GM18867 (cell line): Measurements from ENCODE around the gene CLASP1.

Experiments used
- ATAC-seq: cut with Tn5 transposase; IDR thresholded peaks from one replicate; pipeline ENCODE4 v1.9.1; 2021; ENCODE audit warnings: mild to moderate bottlenecking, moderate library complexity; ENCODE audit not compliant: unreplicated experiment

The CLASP1 gene

DNA sequence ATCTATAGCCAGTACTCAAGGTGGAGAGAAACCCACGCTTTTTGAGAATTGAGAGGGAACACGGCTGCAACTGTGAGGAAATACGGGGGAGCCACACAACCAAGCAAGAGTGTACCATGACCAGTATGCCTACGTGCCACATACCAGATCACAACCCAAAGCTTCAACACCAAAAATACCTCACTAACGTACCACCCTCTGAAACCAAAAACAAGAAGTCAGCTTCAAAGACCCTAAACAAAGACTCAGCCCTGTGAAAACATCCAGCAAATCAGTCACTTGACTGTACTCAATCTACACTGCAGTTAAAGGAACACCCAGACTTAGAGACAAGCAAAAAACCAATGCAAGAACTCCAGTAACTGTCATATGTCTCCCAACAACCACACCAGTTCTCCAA lies 101.6 kb downstream of the CLASP1 start:
- no peak for ATAC-seq

DNA sequence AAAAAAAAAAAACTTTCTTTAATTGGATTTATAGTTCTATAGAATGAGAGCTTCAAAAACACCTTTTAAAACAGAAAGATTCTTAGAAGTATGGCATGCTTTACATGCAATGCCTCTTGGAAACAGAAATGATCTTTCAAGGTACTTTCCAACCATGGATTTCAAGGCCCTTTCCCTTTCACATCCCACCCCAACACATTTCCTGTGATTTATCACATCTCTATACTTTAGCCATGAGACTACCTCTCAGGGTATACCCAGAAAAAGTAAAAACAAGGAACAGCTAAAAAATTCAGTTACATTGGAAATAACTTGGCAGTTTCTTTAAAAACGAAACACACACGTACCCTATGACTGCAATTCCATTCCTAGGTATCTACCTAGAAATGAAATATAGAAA lies 103.3 kb downstream of the CLASP1 start:
- no peak for ATAC-seq

DNA sequence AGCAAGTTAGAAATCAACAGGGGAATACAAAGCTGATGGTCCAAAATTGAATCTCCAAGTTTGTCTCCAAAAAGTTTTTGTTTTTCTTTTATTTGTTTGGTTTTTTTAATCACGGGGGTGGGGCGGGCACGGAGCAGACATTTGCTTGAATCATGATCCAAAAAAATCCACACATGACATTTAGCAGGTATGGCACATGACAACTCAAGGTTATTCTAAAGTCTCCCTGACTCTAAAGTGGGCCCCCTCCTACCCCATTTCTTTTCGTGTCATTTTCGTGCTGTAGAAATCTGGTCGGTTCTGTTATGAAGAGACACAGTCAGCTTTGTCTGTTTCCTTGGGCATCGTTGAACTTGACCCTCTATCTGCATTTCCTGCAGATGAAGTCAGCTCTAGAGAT lies 104.0 kb downstream of the CLASP1 start:
- ATAC-seq: no peak

- no peak for ATAC-seq
Measured at GRCh38 chr2:121541495-121541894, 107.8 kb downstream of the CLASP1 start.

- ATAC-seq: no peak
Measured at GRCh38 chr2:121539750-121540469, 109.4 kb downstream of the CLASP1 start.

DNA sequence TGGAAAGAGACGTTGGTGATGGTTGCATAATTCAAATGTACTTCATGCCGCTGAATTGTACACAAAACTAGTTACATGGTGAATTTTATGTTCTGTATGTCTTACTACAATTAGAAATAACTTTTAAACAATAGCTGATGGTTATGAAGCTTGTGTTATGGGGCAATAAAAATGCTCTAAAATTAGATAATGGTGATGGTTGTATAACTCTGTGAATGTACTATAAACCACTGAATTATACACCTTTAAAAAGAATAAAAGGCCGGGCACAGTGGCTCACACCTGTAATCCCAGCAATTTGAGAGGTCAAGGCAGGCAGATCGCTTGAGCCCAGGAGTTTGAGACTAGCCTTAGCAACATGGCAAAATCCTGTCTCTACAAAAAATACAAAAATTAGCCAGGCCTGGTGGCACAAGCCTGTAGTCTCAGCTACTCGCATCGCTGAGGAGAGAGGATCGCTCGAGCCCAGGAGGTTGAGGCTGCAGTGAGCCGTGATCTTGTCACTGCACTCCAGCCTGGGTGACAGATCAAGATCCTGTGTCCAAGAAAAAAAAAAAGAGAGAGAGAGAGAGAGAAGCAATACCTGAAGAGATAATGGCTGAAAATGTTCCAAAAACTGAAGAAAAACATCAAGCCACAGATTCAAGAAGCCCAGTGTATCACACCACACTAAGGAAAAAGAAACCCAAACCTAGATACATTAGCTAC lies 112.3 kb downstream of the CLASP1 start:
- ATAC-seq: no peak

GRCh38 chr2:121536347-121536746 lies 112.9 kb downstream of the CLASP1 start:
- ATAC-seq: no peak

GRCh38 chr2:121534007-121534406 lies 115.3 kb downstream of the CLASP1 start:
- no peak for ATAC-seq

DNA sequence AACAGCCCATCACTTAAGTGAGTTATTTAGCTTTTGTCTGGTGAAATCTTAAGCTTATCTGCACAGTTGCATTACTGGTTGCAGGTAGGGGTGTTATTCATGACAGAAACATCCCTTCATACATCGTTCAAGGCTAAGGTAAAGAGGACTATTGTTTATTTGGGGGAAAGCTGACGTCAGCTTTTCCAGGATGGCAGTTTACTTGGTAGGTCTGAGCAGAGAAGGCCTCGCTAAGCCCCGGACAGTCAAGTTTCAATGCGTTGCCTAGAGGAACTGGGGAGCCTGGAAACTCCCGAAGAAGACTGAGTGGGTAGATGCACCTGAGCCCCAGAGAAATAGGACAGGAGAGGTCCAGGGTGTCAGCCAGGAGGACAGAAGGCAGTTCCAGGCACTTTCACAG lies 116.4 kb downstream of the CLASP1 start:
- no peak for ATAC-seq

DNA sequence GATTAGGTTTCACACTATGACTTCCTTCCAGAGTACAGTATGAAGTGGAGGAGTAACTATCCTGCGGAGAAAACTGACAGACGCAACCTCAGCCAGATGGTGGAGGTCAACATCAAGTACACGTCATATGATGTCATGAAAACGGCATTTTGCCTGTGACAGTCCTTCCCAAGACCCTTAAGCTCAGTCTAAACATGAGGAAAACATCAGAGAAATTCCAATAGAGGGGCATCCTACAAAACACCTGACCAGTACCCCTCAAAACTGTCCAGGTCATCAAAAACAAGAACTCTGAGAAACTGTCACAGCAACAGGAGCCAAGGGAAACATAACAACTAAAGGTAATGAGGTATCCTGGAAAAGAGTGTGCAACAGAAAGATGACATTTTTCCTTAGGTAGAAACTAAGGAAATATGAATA lies 116.9 kb downstream of the CLASP1 start:
- ATAC-seq: no peak

DNA sequence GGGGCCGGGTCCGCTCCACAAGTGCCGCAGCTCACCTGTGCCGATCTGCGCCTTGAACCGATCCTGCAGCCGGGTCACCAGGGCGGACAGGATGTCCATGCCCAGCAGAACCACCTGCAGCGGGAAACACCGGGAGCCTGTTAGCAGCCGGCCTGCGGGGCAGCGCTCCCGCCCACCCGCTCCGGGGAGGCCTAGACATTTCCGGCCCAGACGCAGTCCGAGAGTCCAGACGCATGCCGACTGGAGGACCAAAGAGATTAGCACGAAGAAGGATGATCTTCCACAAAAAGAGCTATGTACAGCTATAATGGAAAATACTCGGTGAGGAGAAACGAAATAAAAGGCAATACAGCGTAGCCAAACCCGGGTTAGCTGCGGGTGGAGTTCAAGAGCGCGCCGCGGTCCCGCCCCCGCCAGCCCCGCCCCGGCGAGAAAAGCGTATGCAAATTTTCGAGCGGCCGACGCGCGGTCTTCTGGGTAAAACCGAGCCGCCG lies 119.0 kb downstream of the CLASP1 start:
- ATAC-seq: peak; percentile 63

GRCh38 chr2:121529439-121530211 lies 119.6 kb downstream of the CLASP1 start:
- ATAC-seq: peak; percentile 4

DNA sequence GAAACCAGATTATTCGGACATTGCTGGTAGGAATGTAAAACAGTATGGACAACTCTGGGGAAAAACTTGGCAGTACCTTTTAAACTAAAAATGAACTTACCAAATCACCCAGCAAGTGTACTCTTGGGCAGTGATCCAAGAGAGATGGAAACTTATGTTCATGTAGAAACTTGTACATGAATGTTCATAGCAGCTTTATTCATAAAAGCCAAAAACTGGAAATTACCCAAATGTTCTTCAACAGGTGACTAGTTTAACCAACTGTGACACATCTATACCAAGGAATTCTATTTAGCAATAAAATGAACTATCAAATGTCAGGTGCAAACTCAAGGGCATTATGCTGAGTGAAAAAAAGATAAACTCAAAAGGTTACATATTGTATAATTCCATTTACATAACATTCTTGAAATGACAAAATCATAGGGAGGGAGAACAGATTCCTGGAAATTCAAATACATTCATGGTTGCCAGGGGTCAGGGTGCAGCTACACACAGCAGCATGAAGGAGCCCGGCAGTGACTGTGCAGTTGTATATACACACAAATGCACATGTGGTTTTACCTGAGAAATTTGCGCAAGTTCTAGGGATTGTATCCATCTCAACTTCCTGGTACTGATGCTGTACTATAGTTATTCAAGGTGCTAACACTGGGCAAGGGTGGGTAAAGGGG lies 122.1 kb downstream of the CLASP1 start:
- no peak for ATAC-seq

- ATAC-seq: no peak
Measured at GRCh38 chr2:121524685-121525425, 124.4 kb downstream of the CLASP1 start.

DNA sequence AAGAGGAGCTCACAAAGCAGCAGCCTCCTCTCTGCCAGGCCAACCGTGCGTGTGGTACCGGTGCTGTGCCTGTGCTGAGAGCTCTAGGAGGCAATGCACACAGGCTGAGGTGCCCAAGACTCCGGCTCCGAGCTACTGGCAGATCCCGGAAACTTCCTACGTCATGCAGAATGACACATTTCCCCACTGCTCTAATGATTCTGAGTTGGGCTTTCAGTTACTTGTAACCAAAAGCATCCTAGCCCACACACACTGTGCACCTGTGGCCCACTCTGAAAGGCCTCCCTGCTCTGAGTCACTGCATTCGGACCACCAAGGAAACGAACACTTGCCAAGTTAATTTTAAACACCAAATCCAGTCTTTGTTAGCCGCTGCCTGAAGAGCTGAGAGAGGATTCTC lies 127.9 kb downstream of the CLASP1 start:
- ATAC-seq: no peak

GRCh38 chr2:121520641-121520994 lies 128.6 kb downstream of the CLASP1 start:
- no peak for ATAC-seq

GRCh38 chr2:121519732-121520640 lies 129.3 kb downstream of the CLASP1 start:
- ATAC-seq: no peak

DNA sequence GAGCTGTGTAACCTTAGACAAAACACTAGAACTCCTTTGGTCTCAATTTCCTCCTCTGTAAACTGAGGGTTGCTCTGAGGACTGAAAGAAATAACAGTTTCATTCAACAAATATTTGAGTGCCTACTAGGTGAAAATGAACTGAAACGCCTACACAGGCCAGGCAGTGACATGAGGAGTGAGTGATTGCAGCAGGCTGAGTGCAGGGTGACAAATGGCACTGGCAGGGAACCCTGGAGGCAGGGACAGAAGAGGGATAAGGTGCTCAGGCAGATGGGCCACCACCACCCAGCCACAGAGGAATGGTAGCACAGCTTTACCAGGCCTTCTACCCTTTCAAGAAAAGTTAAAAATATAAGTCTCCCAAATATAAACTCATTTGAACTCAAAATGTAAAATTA lies 130.1 kb downstream of the CLASP1 start:
- no peak for ATAC-seq

GRCh38 chr2:121513597-121514333 lies 135.5 kb downstream of the CLASP1 start:
- ATAC-seq: no peak
